Measurements from ENCODE around the gene PRDM16. TPM values are rescaled to one million over a fixed set of nuclear protein-coding genes. Genes with fewer than 3 reads are reported as not detected.

The PRDM16 gene
- total RNA-seq, 4 donors from 2014 or later: 0.08 to 0.19 (median 0.12) TPM

- TF ChIP-seq POLR2A (IDR thresholded peaks at IDR 0.05) (no peak), CTCF (IDR thresholded peaks at IDR 0.05) (no peak)
- no peaks in the 10 kb centered on the region for H3K36me3 ChIP-seq
- 68 to 94% methylated on average over 5 to 10 of the region's 18 CpGs for WGBS, 2 donors
- peaks cover 0 to 69% (median 0%) of the 10 kb centered on the region in 4 donors for H3K27me3 ChIP-seq
- intact Hi-C loops (cut with DNase I): no loop called here
- no peak overlapping the region for H3K4me3 ChIP-seq
- no peak for DNase-seq
- H3K27ac ChIP-seq: no peak overlapping the region
- peaks cover 0 to 6% (median 0%) of the 10 kb centered on the region in 3 donors for H3K9me3 ChIP-seq
- no peaks in the 10 kb centered on the region for H3K4me1 ChIP-seq
Measured at GRCh38 chr1:3337798-3338724, 269.1 kb downstream of the PRDM16 start.

GRCh38 chr1:3338725-3339070 is 269.7 kb downstream of the PRDM16 start:
- intact Hi-C loops (cut with DNase I): no loop called here
- DNase-seq: no peak
- TF ChIP-seq POLR2A (IDR thresholded peaks at IDR 0.05): no peak
- no peak for TF ChIP-seq CTCF (IDR thresholded peaks at IDR 0.05)
- 0% methylated on average over 1 of the region's 4 CpGs; no CpG with 5 or more reads in 1 of the 2 donors for WGBS, 2 donors
- Histone ChIP-seq H3K4me3 (no peak overlapping the region), H3K27ac (no peak overlapping the region), H3K36me3 (no peaks in the 10 kb centered on the region), H3K27me3 (peaks cover 0 to 63% (median 0%) of the 10 kb centered on the region in 4 donors), H3K4me1 (no peaks in the 10 kb centered on the region), H3K9me3 (peaks cover 0 to 12% (median 0%) of the 10 kb centered on the region in 3 donors)

GRCh38 chr1:3339856-3340255 is 270.9 kb downstream of the PRDM16 start:
- 91 to 96% methylated on average over 7 to 10 of the region's 12 CpGs for WGBS, 2 donors

GRCh38 chr1:3340548-3341235 is 271.7 kb downstream of the PRDM16 start:
- TF ChIP-seq CTCF (IDR thresholded peaks at IDR 0.05) (no peak), POLR2A (IDR thresholded peaks at IDR 0.05) (no peak)
- Histone ChIP-seq H3K36me3 (no peaks in the 10 kb centered on the region), H3K4me3 (no peak overlapping the region), H3K27ac (no peak overlapping the region), H3K9me3 (peaks cover 0 to 25% (median 0%) of the 10 kb centered on the region in 3 donors), H3K4me1 (no peaks in the 10 kb centered on the region), H3K27me3 (peaks cover 0 to 57% (median 0%) of the 10 kb centered on the region in 4 donors)
- WGBS, 2 donors: 52 to 61% methylated on average over 11 to 12 of the region's 17 CpGs
- intact Hi-C loops (cut with DNase I): no loop called here
- DNase-seq: no peak

More at GRCh38 chr1:3339856-3340255, 270.9 kb downstream of the PRDM16 start:
- intact Hi-C loops (cut with DNase I): no loop called here
- H3K36me3 ChIP-seq: no peaks in the 10 kb centered on the region
- H3K27me3 ChIP-seq: peaks cover 0 to 55% (median 0%) of the 10 kb centered on the region in 4 donors
- peaks cover 0 to 24% (median 0%) of the 10 kb centered on the region in 3 donors for H3K9me3 ChIP-seq
- H3K4me1 ChIP-seq: no peaks in the 10 kb centered on the region
- DNase-seq: no peak
- no peak overlapping the region for H3K4me3 ChIP-seq
- TF ChIP-seq POLR2A (IDR thresholded peaks at IDR 0.05) (no peak), CTCF (IDR thresholded peaks at IDR 0.05) (no peak)
- no peak overlapping the region for H3K27ac ChIP-seq
